ENCODE results near the gene LRRC32.

The LRRC32 gene

DNA sequence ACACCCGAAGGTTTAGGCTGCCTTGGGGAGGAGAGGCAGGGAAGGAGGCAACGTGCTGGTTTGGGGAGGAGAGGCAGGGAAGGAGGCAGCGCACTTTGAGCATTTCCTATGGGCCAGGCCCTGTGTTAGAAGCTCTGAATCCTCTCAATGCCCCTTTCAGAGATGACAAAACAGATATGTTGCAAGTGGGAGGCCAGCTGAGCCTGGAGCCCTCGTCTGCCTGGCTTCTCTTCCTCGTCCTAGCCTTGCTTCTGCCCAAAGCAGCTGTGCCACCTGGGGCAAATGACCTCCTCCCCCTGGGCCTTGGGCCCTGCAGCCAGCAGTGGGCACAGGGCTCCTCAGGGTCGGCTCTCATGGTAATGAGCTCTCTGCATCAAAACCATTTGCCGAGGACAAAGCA is 15.3 kb upstream of the LRRC32 start:
- TF ChIP-seq, protein P1, sequence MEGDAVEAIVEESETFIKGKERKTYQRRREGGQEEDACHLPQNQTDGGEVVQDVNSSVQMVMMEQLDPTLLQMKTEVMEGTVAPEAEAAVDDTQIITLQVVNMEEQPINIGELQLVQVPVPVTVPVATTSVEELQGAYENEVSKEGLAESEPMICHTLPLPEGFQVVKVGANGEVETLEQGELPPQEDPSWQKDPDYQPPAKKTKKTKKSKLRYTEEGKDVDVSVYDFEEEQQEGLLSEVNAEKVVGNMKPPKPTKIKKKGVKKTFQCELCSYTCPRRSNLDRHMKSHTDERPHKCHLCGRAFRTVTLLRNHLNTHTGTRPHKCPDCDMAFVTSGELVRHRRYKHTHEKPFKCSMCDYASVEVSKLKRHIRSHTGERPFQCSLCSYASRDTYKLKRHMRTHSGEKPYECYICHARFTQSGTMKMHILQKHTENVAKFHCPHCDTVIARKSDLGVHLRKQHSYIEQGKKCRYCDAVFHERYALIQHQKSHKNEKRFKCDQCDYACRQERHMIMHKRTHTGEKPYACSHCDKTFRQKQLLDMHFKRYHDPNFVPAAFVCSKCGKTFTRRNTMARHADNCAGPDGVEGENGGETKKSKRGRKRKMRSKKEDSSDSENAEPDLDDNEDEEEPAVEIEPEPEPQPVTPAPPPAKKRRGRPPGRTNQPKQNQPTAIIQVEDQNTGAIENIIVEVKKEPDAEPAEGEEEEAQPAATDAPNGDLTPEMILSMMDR (conservative IDR thresholded peaks at IDR 0.05; ENCODE audit: low read depth, low read length) = no peak
- no peak for DNase-seq (ENCODE audit: low read depth)
- H3K4me3 ChIP-seq (ENCODE audit: low read length) = no peak overlapping the region

DNA sequence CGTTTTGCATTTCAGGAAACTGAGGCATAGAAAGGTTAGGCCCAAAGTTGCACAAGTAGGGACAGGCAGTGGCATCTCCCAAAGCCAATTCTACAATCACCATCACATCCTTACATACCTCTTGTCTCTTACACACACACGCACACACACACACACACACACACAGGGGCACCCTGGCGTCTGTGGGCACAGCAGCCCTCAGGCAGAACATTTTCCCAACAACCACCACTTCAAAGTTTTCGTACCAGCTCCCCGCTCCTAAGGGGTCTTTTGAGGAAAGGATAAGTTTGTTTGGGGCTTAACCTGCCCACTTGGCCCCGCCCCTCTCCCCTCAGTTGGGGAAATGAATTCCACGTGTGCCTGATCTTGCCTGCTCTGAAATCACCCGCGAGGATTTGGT is 14.7 kb upstream of the LRRC32 start:
- H3K4me3 ChIP-seq (ENCODE audit: low read length) = no peak overlapping the region
- DNase-seq (ENCODE audit: low read depth) = no peak
- TF ChIP-seq, protein P1 (conservative IDR thresholded peaks at IDR 0.05; ENCODE audit: low read depth, low read length) = no peak

GRCh38 chr11:76684516-76684915 is 14.0 kb upstream of the LRRC32 start:
- TF ChIP-seq, protein P1 (conservative IDR thresholded peaks at IDR 0.05; ENCODE audit: low read depth, low read length) = no peak
- no peak overlapping the region for H3K4me3 ChIP-seq (ENCODE audit: low read length)
- no peak for DNase-seq (ENCODE audit: low read depth)

- H3K4me3 ChIP-seq (ENCODE audit: low read length) = no peak overlapping the region
- no peak for DNase-seq (ENCODE audit: low read depth)
- TF ChIP-seq, protein P1 (conservative IDR thresholded peaks at IDR 0.05; ENCODE audit: low read depth, low read length) = no peak
Observed at GRCh38 chr11:76683161-76684095, 12.9 kb upstream of the LRRC32 start.

DNA sequence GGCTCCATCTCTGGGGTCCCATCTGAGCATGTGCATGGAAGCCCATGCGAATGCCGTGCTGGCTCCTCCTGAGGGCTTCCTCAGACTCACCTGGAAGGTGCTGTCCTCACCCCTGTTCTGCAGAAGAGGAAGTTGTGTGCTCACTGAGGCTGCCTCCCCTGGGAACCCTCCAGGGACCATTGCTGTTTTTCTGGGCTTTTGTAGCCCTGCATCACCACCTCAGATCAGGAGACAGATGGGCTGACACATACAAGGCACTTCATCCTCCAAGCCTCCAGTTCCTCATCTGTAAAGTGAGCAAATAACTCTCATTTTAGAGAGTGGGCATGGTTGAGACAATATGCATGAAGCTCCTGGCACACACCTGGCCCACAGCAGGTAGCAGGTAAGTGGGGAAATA is 12.1 kb upstream of the LRRC32 start:
- TF ChIP-seq, protein P1 (conservative IDR thresholded peaks at IDR 0.05; ENCODE audit: low read depth, low read length) = no peak
- H3K4me3 ChIP-seq (ENCODE audit: low read length) = no peak overlapping the region
- no peak for DNase-seq (ENCODE audit: low read depth)

GRCh38 chr11:76682106-76682505 is 11.6 kb upstream of the LRRC32 start:
- TF ChIP-seq, protein P1 (conservative IDR thresholded peaks at IDR 0.05; ENCODE audit: low read depth, low read length) = no peak

More at GRCh38 chr11:76682106-76682505, 11.6 kb upstream of the LRRC32 start:
- no peak overlapping the region for H3K4me3 ChIP-seq (ENCODE audit: low read length)
- DNase-seq (ENCODE audit: low read depth) = no peak
